IMR-90 (cell line): Measurements from ENCODE around the gene TMEM214. TPM values are rescaled to one million over a fixed set of nuclear protein-coding genes. Genes with fewer than 3 reads are reported as not detected.
A peak's percentile ranks its signal among the peaks of the same experiment; 100 is the strongest.

Experiments used
- ATAC-seq: fragments of 200-7000 bp; cut with Tn5 transposase; 2 replicates; pipeline ENCODE4 v1.9.1; 2020; ENCODE audit warnings: low read depth, mild to moderate bottlenecking, moderate library complexity
- BruUV-seq: library from RNA; stranded (reverse); fragments of 400-500 nt; replicated peaks from 2 replicates; lab custom pipeline; 2021; lab: Mats Ljungman, UMichigan
- CTCF ChIA-PET: fragments of 300-600 bp; formaldehyde crosslinking; extraction: SDS; loops from one replicate; lab custom pipeline; 2021; ENCODE audit warnings: antibody characterized with exemption; lab: Yijun Ruan, JAX
- POLR2A ChIA-PET: fragments of 300-600 bp; sonication (Branson Sonifier 250); formaldehyde crosslinking; loops from one replicate; lab custom pipeline; 2022; ENCODE audit warnings: antibody characterized with exemption; ENCODE audit not compliant: unreplicated experiment; lab: Charles Lee
- DNase-seq: peaks from one replicate; pipeline ENCODE4 v3.0.0; 2013
- H2AFZ ChIP-seq: replicated peaks from 2 replicates; pipeline ENCODE3; 2013; ENCODE audit warnings: low read length, mild to moderate bottlenecking; ENCODE audit not compliant: poor library complexity
- H2AK5ac ChIP-seq: 2 replicates; pipeline ENCODE4 v1.6.1; 2013; ENCODE audit warnings: low read depth, low read length, inconsistent platforms
- H2AK9ac ChIP-seq: replicated peaks from 2 replicates; pipeline ENCODE3; 2013; ENCODE audit warnings: mild to moderate bottlenecking, low read depth, low read length, moderate library complexity; ENCODE audit not compliant: poor library complexity
- H2BK120ac ChIP-seq: 2 replicates; pipeline ENCODE4 v1.6.1; 2013; ENCODE audit warnings: low read depth, low read length, inconsistent platforms
- H2BK15ac ChIP-seq: 3 replicates; pipeline ENCODE4 v1.6.1; 2013; ENCODE audit warnings: low read depth, low read length, inconsistent platforms
- H2BK20ac ChIP-seq: 2 replicates; pipeline ENCODE4 v1.6.1; 2013; ENCODE audit warnings: low read depth, mild to moderate bottlenecking, inconsistent platforms, low read length, moderate library complexity
- H2BK5ac ChIP-seq: 2 replicates; pipeline ENCODE4 v1.6.1; 2013; ENCODE audit warnings: mild to moderate bottlenecking, low read depth, low read length, inconsistent platforms; ENCODE audit not compliant: poor library complexity, severe bottlenecking
- H3K14ac ChIP-seq: replicated peaks from 2 replicates; pipeline ENCODE4 v1.6.1; 2013; ENCODE audit warnings: low read depth, low read length, inconsistent platforms
- H3K18ac ChIP-seq: 2 replicates; pipeline ENCODE4 v1.6.1; 2013; ENCODE audit warnings: low read depth, low read length, control low read depth
- H3K23ac ChIP-seq: 2 replicates; pipeline ENCODE4 v1.6.1; 2013; ENCODE audit warnings: low read depth, low read length, inconsistent platforms
- H3K27ac ChIP-seq: 2 replicates; pipeline ENCODE4 v1.5.1; 2013; ENCODE audit warnings: mild to moderate bottlenecking, control low read depth, low read length; ENCODE audit not compliant: insufficient read depth
- H3K27me3 ChIP-seq: 2 replicates; pipeline ENCODE4 v1.6.1; 2013; ENCODE audit warnings: low read length; ENCODE audit not compliant: control insufficient read depth, insufficient read depth
- H3K36me3 ChIP-seq: 2 replicates; pipeline ENCODE4 v1.6.1; 2013; ENCODE audit warnings: low read length, mixed read lengths; ENCODE audit not compliant: control insufficient read depth, insufficient read depth
- H3K4ac ChIP-seq: 2 replicates; pipeline ENCODE4 v1.6.1; 2013; ENCODE audit warnings: low read depth, low read length, inconsistent platforms
- H3K4me1 ChIP-seq: 2 replicates; pipeline ENCODE4 v1.6.1; 2013; ENCODE audit warnings: low read length, mixed read lengths; ENCODE audit not compliant: control insufficient read depth, insufficient read depth
- H3K4me2 ChIP-seq: 2 replicates; pipeline ENCODE4 v1.6.1; 2013; ENCODE audit warnings: low read depth, mild to moderate bottlenecking, control low read depth, low read length, moderate library complexity
- H3K4me3 ChIP-seq: 2 replicates; pipeline ENCODE4 v1.5.1; 2013; ENCODE audit warnings: low read depth, mild to moderate bottlenecking, control low read depth, low read length, moderate library complexity; ENCODE audit not compliant: insufficient read depth
- H3K56ac ChIP-seq: 2 replicates; pipeline ENCODE4 v1.6.1; 2013; ENCODE audit warnings: low read length, inconsistent platforms; ENCODE audit not compliant: insufficient read depth; ENCODE audit errors: extremely low read depth
- H3K79me1 ChIP-seq, 2 experiments: 2 replicates each; pipeline ENCODE4 v1.6.1; 2013; ENCODE audit warnings: low read length in 2 of 2, inconsistent platforms in 1 of 2, low read depth in 1 of 2
- H3K9ac ChIP-seq: 2 replicates; pipeline ENCODE4 v1.6.1; 2013; ENCODE audit warnings: low read depth, low read length, control low read depth
- H3K9me1 ChIP-seq: 2 replicates; pipeline ENCODE4 v1.6.1; 2013; ENCODE audit warnings: low read length, inconsistent platforms; ENCODE audit not compliant: insufficient read depth
- H3K9me3 ChIP-seq: 2 replicates; pipeline ENCODE4 v1.6.1; 2013; ENCODE audit warnings: low read length; ENCODE audit not compliant: control insufficient read depth, insufficient read depth
- H4K20me1 ChIP-seq: 2 replicates; pipeline ENCODE4 v1.6.1; 2013; ENCODE audit warnings: low read length, inconsistent platforms; ENCODE audit not compliant: insufficient read depth
- H4K5ac ChIP-seq: 2 replicates; pipeline ENCODE4 v1.6.1; 2013; ENCODE audit warnings: mild to moderate bottlenecking, low read depth, low read length, control low read depth
- H4K8ac ChIP-seq, 2 experiments: 2 replicates each; pipeline ENCODE4 v1.6.1; 2013; ENCODE audit warnings: low read depth in 2 of 2, low read length in 2 of 2, control low read depth in 1 of 2, inconsistent platforms in 1 of 2
- H4K91ac ChIP-seq: 2 replicates; pipeline ENCODE4 v1.6.1; 2013; ENCODE audit warnings: low read depth, low read length, inconsistent platforms; ENCODE audit not compliant: insufficient read depth
- BHLHE40 ChIP-seq: fragments of 150-350 bp; IDR thresholded peaks from 2 replicates; pipeline ENCODE4 v1.6.1; 2016; ENCODE audit warnings: mild to moderate bottlenecking, low read depth, low read length
- CEBPB ChIP-seq: IDR thresholded peaks from 2 replicates; pipeline ENCODE4 v1.6.1; 2012; ENCODE audit warnings: low read depth, low read length, improper control_type of control experiment
- CHD1 ChIP-seq: IDR thresholded peaks from 2 replicates; pipeline ENCODE4 v1.6.1; 2012; ENCODE audit warnings: low read depth, low read length, improper control_type of control experiment
- FOS ChIP-seq: fragments of 150-350 bp; IDR thresholded peaks from 2 replicates; pipeline ENCODE4 v1.6.1; 2016; ENCODE audit warnings: low read depth, low read length
- MAZ ChIP-seq: IDR thresholded peaks from 2 replicates; pipeline ENCODE4 v1.6.1; 2012; ENCODE audit warnings: low read depth, mild to moderate bottlenecking, low read length, improper control_type of control experiment, moderate library complexity, borderline replicate concordance
- MXI1 ChIP-seq: IDR thresholded peaks from 2 replicates; pipeline ENCODE4 v1.6.1; 2012; ENCODE audit warnings: low read depth, mild to moderate bottlenecking, low read length, moderate library complexity, borderline replicate concordance
- RAD21 ChIP-seq: IDR thresholded peaks from 2 replicates; pipeline ENCODE4 v1.6.1; 2012; ENCODE audit warnings: low read length, improper control_type of control experiment
- RFX5 ChIP-seq: IDR thresholded peaks from 2 replicates; pipeline ENCODE4 v1.8.0; 2012; ENCODE audit warnings: low read depth, mild to moderate bottlenecking, low read length, moderate library complexity
- SMC3 ChIP-seq: fragments of 150-350 bp; IDR thresholded peaks from 2 replicates; pipeline ENCODE4 v1.6.1; 2016; ENCODE audit warnings: low read depth, mild to moderate bottlenecking, antibody characterized with exemption, low read length, moderate library complexity
- WGBS, 2 experiments: methylation state at CpG; one replicate each; pipeline versions ENCODE4 v1.1.5 to v1.1.7; 2013; ENCODE audit warnings: missing lambda C conversion rate in 2 of 2; ENCODE audit not compliant: insufficient read length in 1 of 2; ENCODE audit errors: extremely low coverage in 2 of 2; 5-methylcytosine and 5-hydroxymethylcytosine counted together
- dilution Hi-C: fragments of 300-500 bp; cut with HindIII; formaldehyde crosslinking; loops from one replicate; pipeline ENCODE4 v1.14.3; 2018; ENCODE audit warnings: low sequenced_read_pairs; ENCODE audit not compliant: unreplicated experiment
- in situ Hi-C: fragments of 300-500 bp; cut with MboI; formaldehyde crosslinking; loops from 3 replicates; pipeline ENCODE4 v1.14.3; 2019; ENCODE audit warnings: low sequenced_read_pairs, inconsistent platforms, mixed read lengths
- intact Hi-C: fragments of 100-400 bp; cut with micrococcal nuclease; formaldehyde crosslinking; loops from 2 replicates; pipeline ENCODE4 v1.10.0; 2022
- polyA plus RNA-seq, 3 experiments: library from polyadenylated mRNA; depleted of rRNA; stranded (reverse); fragments of >200 nt; gene quantifications; 2 replicates each; pipeline ENCODE4 v1.2.3, GENCODE V29; 2012; ENCODE audit warnings: low replicate concordance in 1 of 3
- total RNA-seq: library from RNA; depleted of rRNA; stranded (reverse); fragments of >200 nt; gene quantifications from 2 replicates; pipeline ENCODE4 v1.2.3, GENCODE V29; 2012
- TF ChIP-seq, protein P1 (sequence below): fragments of 150-350 bp; IDR thresholded peaks from 2 replicates; pipeline ENCODE4 v1.6.1; 2017; ENCODE audit warnings: mild to moderate bottlenecking, antibody characterized with exemption, low read length, low read depth
- TF ChIP-seq, protein P2 (sequence below): fragments of 150-350 bp; IDR thresholded peaks from 2 replicates; pipeline ENCODE4 v1.6.1; 2016; ENCODE audit warnings: low read depth, mild to moderate bottlenecking, low read length, moderate library complexity, borderline replicate concordance
- TF ChIP-seq, protein P3 (sequence below): conservative IDR thresholded peaks from 2 replicates; pipeline ENCODE4 v1.5.1; 2012; ENCODE audit warnings: mild to moderate bottlenecking, low read depth, low read length, improper control_type of control experiment

Gene TMEM214
- total and polyA plus RNA-seq, 2 of the 4 experiments (the other 2 are of a cell fraction): 32.1 to 121 TPM

DNA sequence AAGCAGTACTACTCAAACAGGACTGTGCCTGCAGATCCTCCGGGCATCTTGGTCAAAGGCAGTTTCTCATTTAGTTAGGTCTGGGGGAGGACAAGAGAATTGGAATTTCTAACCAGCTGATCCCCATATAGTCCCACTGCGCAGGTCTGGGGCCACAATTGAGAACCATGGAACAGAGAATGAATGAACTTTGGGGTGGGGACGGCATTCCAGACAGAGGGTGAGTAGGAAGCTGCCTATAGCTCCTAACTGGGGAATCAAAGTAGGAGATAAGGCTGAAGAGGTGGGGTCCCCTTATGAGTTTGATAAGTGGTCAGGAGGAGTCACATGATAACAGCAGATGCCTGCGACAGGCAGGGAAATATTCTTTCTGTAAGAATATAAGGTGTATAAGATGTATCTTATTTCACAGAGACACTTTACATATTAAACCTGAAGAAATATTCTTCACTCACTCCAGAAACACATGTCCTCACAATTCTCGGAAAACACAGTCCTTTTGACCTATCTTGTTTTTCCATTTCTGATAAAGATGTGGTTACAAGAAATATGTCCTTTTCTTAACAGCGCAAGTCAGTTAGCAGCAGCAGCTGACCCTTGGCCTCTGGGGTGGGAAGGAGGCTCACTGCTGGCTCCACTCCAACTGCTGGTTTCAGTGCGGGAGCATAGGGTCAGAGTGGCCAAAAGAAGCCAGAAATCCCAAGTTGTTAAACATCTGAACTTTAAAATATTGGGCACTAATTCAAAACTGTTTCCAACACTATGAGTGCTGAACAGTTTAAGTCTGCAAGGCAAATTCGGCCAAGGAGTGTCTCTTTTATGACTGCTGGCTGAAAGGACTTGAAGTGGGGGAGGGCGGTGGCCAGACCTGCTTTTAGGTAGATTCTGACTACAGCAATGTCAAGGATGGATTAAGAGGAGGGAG lies 12.6 kb upstream of the TMEM214 start:
- CTCF ChIA-PET: no interaction called here

More for the DNA sequence above, 12.6 kb upstream of the TMEM214 start:
- Histone ChIP-seq H3K27ac (no peak overlapping the region), H3K27me3 (no peaks in the 10 kb centered on the region), H3K36me3 (peaks cover 19% of the 10 kb centered on the region), H3K9me1 (peaks cover 21% of the 10 kb centered on the region), H2BK20ac (no peak overlapping the region), H2AK5ac (no peak overlapping the region), H2BK120ac (no peak overlapping the region), H2AK9ac (peak overlapping the region; percentile 6), H2BK15ac (no peak overlapping the region), H4K20me1 (peaks cover 8% of the 10 kb centered on the region), H3K4me2 (no peak overlapping the region; the same call in 1 of the 2 replicates), H3K14ac (no peak overlapping the region), H4K91ac (no peak overlapping the region), H3K4me3 (no peak overlapping the region), H3K79me1 (peaks cover 2 to 14% of the 10 kb centered on the region in 2 experiments; a peak in 1 of 4 replicates), H3K9me3 (no peaks in the 10 kb centered on the region), H3K18ac (no peak overlapping the region), H3K4ac (no peak overlapping the region), H3K9ac (no peak overlapping the region), H3K4me1 (peaks cover 18% of the 10 kb centered on the region), H4K5ac (no peak overlapping the region), H2BK5ac (no peak overlapping the region), H2AFZ (no peak overlapping the region), H4K8ac (no peak overlapping the region), H3K23ac (no peak overlapping the region), H3K56ac (no peak overlapping the region)
- no TSS peak for BruUV-seq
- ATAC-seq (no peak), DNase-seq (no peak)
- no CpG with 5 or more reads among the region's 9 CpGs for WGBS, 2 experiments
- in situ Hi-C loops (no loop called here), intact Hi-C loops (loop anchor here (5.0 kb wide), 1 partner anchor 413 kb away; no protein-coding TSS in a partner anchor), dilution Hi-C loops (no loop called here)
- TF ChIP-seq RAD21 (no peak), SMC3 (no peak), FOS (no peak), MXI1 (no peak), RFX5 (no peak), CHD1 (no peak), CEBPB (no peak), MAZ (no peak), BHLHE40 (no peak)
- TF ChIP-seq, protein P1, sequence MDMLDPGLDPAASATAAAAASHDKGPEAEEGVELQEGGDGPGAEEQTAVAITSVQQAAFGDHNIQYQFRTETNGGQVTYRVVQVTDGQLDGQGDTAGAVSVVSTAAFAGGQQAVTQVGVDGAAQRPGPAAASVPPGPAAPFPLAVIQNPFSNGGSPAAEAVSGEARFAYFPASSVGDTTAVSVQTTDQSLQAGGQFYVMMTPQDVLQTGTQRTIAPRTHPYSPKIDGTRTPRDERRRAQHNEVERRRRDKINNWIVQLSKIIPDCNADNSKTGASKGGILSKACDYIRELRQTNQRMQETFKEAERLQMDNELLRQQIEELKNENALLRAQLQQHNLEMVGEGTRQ: no peak
- TF ChIP-seq, protein P2, sequence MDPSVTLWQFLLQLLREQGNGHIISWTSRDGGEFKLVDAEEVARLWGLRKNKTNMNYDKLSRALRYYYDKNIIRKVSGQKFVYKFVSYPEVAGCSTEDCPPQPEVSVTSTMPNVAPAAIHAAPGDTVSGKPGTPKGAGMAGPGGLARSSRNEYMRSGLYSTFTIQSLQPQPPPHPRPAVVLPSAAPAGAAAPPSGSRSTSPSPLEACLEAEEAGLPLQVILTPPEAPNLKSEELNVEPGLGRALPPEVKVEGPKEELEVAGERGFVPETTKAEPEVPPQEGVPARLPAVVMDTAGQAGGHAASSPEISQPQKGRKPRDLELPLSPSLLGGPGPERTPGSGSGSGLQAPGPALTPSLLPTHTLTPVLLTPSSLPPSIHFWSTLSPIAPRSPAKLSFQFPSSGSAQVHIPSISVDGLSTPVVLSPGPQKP: no peak
- TF ChIP-seq, protein P3, sequence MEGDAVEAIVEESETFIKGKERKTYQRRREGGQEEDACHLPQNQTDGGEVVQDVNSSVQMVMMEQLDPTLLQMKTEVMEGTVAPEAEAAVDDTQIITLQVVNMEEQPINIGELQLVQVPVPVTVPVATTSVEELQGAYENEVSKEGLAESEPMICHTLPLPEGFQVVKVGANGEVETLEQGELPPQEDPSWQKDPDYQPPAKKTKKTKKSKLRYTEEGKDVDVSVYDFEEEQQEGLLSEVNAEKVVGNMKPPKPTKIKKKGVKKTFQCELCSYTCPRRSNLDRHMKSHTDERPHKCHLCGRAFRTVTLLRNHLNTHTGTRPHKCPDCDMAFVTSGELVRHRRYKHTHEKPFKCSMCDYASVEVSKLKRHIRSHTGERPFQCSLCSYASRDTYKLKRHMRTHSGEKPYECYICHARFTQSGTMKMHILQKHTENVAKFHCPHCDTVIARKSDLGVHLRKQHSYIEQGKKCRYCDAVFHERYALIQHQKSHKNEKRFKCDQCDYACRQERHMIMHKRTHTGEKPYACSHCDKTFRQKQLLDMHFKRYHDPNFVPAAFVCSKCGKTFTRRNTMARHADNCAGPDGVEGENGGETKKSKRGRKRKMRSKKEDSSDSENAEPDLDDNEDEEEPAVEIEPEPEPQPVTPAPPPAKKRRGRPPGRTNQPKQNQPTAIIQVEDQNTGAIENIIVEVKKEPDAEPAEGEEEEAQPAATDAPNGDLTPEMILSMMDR: no peak
- POLR2A ChIA-PET: no interaction called here
